Endometrium (tissue), 2 donors: Measurements from ENCODE around the gene DNAJC5.
"Not testable (repeated sequence)": the region's sequence is repeated elsewhere in the genome, so short reads cannot be mapped to it uniquely, and the experiment has no call there.

ENCODE experiments used
- FAIRE-seq: peaks from 2 replicates; lab custom pipeline; 2012; peaks lifted over from hg19 to GRCh38; lab: Jason Lieb, UNC
- donor health status: control.
- donor health status: control.

Gene DNAJC5

GRCh38 chr20:63894358-63895201 is at the start of gene DNAJC5:
Gene DNAJC5 (plus strand): TSS chr20:63895126. CDS start chr20:63928346, 33,220 bp downstream.
- FAIRE-seq: no peak

GRCh38 chr20:63846128-63846771 is 48.7 kb upstream of the DNAJC5 start:
- no peak for FAIRE-seq

GRCh38 chr20:63846888-63847236 is 48.1 kb upstream of the DNAJC5 start:
- FAIRE-seq: no peak

- no peak for FAIRE-seq
Measured at GRCh38 chr20:63847237-63848002, 47.5 kb upstream of the DNAJC5 start.

- FAIRE-seq: no peak
Measured at GRCh38 chr20:63848003-63848911, 46.7 kb upstream of the DNAJC5 start.

- FAIRE-seq: no peak
Measured at GRCh38 chr20:63850689-63851547, 44.0 kb upstream of the DNAJC5 start.

GRCh38 chr20:63851548-63851943 is 43.4 kb upstream of the DNAJC5 start:
- FAIRE-seq: not testable (repeated sequence)

- FAIRE-seq: not testable (repeated sequence)
Measured at GRCh38 chr20:63853733-63854068, 41.2 kb upstream of the DNAJC5 start.

- FAIRE-seq: no peak
Measured at GRCh38 chr20:63854069-63854765, 40.7 kb upstream of the DNAJC5 start.

GRCh38 chr20:63854766-63855362 is 40.1 kb upstream of the DNAJC5 start:
- no peak for FAIRE-seq

GRCh38 chr20:63855363-63856097 is 39.4 kb upstream of the DNAJC5 start:
- no peak for FAIRE-seq

GRCh38 chr20:63856098-63856511 is 38.8 kb upstream of the DNAJC5 start:
- no peak for FAIRE-seq

- FAIRE-seq: no peak
Measured at GRCh38 chr20:63857764-63858392, 37.0 kb upstream of the DNAJC5 start.

- FAIRE-seq: peak; percentile 83
Measured at GRCh38 chr20:63858393-63859165, 36.3 kb upstream of the DNAJC5 start.

- FAIRE-seq: no peak
Measured at GRCh38 chr20:63859166-63859699, 35.7 kb upstream of the DNAJC5 start.

GRCh38 chr20:63860325-63861051 is 34.4 kb upstream of the DNAJC5 start:
- FAIRE-seq: no peak
